Lower leg skin (tissue), 4 donors: ENCODE data around the gene GRM8. TPM values are rescaled to one million over a fixed set of nuclear protein-coding genes. Genes with fewer than 3 reads are reported as not detected.
A peak's percentile ranks its signal among the peaks of the same experiment; 100 is the strongest.

Experiments
- DNase-seq, 2 donors: peaks; one replicate each; pipeline ENCODE4 v3.0.0-alpha.2; 2019; ENCODE audit warnings: low spot score in 2 of 2
- H3K4me3 ChIP-seq: fragments of 200-600 bp; sonication (generic); 2 replicates; pipeline ENCODE4 v1.5.1; 2017; ENCODE audit warnings: mild to moderate bottlenecking, low read depth; ENCODE audit not compliant: poor library complexity, severe bottlenecking
- POLR2A ChIP-seq, 2 donors: fragments of 450-650 bp; IDR thresholded peaks; one replicate each; pipeline ENCODE4 v1.6.1; 2016 to 2017; ENCODE audit warnings: antibody characterized with exemption in 2 of 2, mild to moderate bottlenecking in 1 of 2, moderate library complexity in 1 of 2
- WGBS, 2 donors: methylation state at CpG; one replicate each; pipeline ENCODE4 v1.1.5; 2018; 5-methylcytosine and 5-hydroxymethylcytosine counted together
- intact Hi-C: fragments of 100-400 bp; cut with DNase I; formaldehyde crosslinking; loops from one replicate; pipeline ENCODE4 v1.15.0; 2023; ENCODE audit warnings: low total_unique reads
- total RNA-seq, 4 donors: library from RNA; depleted of rRNA; stranded (reverse); fragments of >200 nt; gene quantifications; one replicate each; pipeline ENCODE4 v1.1.0, GENCODE V29; 2016
- TF ChIP-seq, protein P1 (sequence below), 3 donors: fragments of 450-650 bp; IDR thresholded peaks; one replicate each; pipeline ENCODE4 v1.5.1; 2016; ENCODE audit warnings: antibody characterized with exemption in 3 of 3, mild to moderate bottlenecking in 3 of 3, moderate library complexity in 2 of 3

Gene GRM8
- total RNA-seq, 4 donors from 2014 or later: 0.45 TPM; not detected in 3

DNA sequence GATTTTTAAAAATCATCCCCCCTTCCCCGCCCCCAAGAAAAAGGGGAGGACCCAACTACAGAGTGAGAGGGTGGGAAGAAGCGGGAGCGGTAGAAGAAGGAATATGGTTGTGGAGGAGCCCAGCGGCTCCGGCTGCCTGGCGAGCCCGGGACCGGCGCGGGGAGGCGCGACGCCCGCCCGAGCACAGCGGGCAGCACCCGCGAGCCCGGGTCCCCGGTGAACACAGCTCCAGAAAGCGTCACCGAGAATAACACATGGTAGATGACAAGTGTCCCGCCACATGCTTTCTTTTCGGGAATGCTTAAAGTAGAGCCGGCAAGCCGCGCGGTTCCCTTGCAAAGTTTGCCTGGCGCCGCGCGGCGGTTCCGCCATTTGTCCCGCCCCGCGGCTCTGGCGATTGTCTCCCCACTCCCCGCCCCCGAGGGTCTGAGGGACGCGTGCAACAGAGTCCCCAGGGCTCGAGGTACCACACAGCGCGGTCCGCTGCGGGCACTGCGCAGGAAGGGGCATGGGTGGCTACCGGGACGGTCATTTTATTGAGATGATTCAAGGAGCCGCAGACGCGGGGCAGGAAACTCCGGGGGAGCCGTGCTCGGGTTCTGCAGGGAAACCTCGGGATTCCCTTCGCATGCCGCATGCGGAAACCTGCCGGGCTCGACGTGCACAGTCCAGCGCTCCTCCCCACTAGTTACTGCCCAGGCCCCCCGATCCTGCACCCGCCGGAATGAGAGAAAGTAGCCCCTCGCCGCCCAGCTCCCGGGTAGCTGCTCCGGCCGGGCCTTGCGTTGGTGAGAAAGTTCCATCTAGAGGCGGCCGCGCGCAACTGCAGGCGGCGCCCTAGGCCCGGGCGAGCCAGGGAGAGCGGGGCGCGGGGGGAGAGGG is 781 bp upstream of the GRM8 start:
- TF ChIP-seq, protein P1, sequence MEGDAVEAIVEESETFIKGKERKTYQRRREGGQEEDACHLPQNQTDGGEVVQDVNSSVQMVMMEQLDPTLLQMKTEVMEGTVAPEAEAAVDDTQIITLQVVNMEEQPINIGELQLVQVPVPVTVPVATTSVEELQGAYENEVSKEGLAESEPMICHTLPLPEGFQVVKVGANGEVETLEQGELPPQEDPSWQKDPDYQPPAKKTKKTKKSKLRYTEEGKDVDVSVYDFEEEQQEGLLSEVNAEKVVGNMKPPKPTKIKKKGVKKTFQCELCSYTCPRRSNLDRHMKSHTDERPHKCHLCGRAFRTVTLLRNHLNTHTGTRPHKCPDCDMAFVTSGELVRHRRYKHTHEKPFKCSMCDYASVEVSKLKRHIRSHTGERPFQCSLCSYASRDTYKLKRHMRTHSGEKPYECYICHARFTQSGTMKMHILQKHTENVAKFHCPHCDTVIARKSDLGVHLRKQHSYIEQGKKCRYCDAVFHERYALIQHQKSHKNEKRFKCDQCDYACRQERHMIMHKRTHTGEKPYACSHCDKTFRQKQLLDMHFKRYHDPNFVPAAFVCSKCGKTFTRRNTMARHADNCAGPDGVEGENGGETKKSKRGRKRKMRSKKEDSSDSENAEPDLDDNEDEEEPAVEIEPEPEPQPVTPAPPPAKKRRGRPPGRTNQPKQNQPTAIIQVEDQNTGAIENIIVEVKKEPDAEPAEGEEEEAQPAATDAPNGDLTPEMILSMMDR (IDR thresholded peaks at IDR 0.05): no peak
- no peak for TF ChIP-seq POLR2A (IDR thresholded peaks at IDR 0.05)
- peak; percentile 26 to 91 for DNase-seq
- WGBS, 2 donors: 0 to 2% methylated on average over 80 to 84 of the region's 84 CpGs
- H3K4me3 ChIP-seq: peak overlapping the region; percentile 50
- intact Hi-C loops: no loop called here

DNA sequence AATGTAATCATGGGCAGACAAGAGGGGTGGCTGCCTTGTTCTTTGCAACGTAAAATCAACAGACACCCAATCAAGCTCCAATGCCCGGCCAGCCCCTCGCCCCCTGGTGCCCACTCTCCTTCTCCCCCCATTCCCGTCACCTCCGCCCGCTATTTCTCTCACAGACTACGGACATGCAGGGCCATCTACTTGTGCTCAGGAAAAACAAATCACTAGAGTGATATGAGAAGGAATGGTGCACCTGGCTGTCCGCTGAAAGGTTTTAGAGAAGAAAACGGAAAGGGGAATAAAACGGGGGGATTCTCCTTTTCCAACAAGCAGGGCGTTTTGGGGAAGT is 396 bp downstream of the GRM8 start:
- WGBS, 2 donors: 0 to 1% methylated on average over 11 of the region's 11 CpGs
- DNase-seq: no peak
- H3K4me3 ChIP-seq: peak overlapping the region; percentile 50
- TF ChIP-seq POLR2A (IDR thresholded peaks at IDR 0.05): no peak
- TF ChIP-seq, protein P1 (IDR thresholded peaks at IDR 0.05): no peak
- intact Hi-C loops: no loop called here

DNA sequence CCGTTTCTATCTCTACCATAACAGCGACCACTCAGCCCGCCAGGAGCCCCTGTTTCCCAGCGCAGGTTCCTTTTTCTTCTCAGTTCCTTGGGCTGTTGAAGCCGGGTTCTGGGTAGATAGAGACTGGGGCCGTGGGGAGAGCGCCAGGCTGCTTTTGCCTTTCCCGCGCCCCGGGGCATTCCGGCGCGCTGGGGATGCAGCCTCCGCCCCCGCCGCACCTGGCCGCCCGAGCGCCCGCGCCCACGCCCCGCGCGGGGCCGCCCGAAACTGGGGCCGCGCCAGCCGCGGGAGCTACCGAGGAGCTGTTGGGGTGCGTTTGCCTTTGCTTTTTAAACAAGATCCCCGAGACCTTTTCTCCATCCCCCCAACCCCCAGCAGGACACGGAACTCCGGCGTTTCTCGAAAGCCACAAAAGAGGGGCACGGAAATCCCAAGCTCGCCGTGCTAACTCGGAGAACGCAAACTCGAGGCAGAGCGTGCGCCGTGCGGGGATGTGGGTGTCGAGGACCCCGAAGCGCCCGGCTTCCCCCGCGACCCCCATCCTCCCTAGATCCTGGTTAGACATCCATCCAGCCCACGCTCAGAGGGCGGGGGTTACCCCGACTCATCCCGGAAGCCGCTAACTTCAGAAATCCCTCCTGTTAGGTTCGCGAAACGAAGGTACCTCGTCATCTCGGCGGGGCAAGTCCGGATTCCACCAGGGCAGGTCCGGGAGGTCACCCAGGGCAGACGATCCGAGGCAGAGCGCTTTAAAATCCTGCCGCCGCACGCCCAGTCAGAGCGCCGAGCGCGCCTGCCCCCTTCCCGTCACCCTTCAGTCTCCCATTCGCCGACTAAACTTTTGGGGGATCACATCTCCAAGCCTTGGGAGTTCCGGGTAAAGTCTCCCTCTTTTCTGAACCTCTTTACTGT is 1.0 kb downstream of the GRM8 start:
- 1% methylated on average over 44 to 80 of the region's 81 CpGs for WGBS, 2 donors
- peak overlapping the region; percentile 50 for H3K4me3 ChIP-seq
- intact Hi-C loops: no loop called here
- TF ChIP-seq POLR2A (IDR thresholded peaks at IDR 0.05): no peak
- TF ChIP-seq, protein P1 (IDR thresholded peaks at IDR 0.05): no peak
- DNase-seq: no peak

DNA sequence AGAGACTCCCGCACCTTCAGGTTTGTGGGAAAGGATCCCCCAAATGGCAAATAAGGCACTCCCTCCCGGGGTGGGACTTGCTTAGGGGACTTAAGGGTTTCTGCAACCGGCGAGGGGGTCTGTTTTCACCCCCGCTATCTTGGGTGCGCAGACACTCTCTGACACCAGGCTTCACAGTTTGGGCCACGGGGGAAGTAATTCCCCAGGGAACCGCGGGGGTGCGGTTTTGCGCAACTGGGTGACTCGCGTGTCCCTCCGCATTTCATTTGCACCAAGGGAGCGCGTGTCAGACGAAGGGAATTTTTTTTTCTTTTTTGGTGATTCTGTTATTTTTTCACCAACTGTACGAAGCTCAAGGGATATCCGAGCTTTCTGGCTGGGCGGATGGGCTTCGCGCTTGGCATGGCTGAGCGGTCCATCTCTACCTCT is 1.7 kb downstream of the GRM8 start:
- intact Hi-C loops: no loop called here
- no peak overlapping the region for H3K4me3 ChIP-seq
- no peak for TF ChIP-seq POLR2A (IDR thresholded peaks at IDR 0.05)
- TF ChIP-seq, protein P1 (IDR thresholded peaks at IDR 0.05): no peak
- 2 to 4% methylated on average over 23 of the region's 23 CpGs for WGBS, 2 donors
- no peak for DNase-seq

- no peak for TF ChIP-seq POLR2A (IDR thresholded peaks at IDR 0.05)
- TF ChIP-seq, protein P1 (IDR thresholded peaks at IDR 0.05): no peak
- DNase-seq: no peak
- 7 to 16% methylated on average over 12 of the region's 12 CpGs for WGBS, 2 donors
- intact Hi-C loops: no loop called here
- H3K4me3 ChIP-seq: no peak overlapping the region
Observed at GRCh38 chr7:127250312-127251035, 2.3 kb downstream of the GRM8 start.
